Chondrocyte (in vitro differentiated cells): ENCODE results near the gene KLHL17. TPM values are rescaled to one million over a fixed set of nuclear protein-coding genes. Genes with fewer than 3 reads are reported as not detected.

Source experiments
- DNase-seq: peaks from one replicate; pipeline ENCODE4 v3.0.0; 2021; ENCODE audit warnings: mixed read lengths, low spot score
- H3K27ac Mint-ChIP-seq: one replicate; pipeline ENCODE4 v1.8.0; 2021; ENCODE audit warnings: mild to moderate bottlenecking, moderate library complexity, mixed read lengths; ENCODE audit not compliant: unreplicated experiment
- H3K27me3 Mint-ChIP-seq: 2 replicates; pipeline ENCODE4 v1.8.0; 2021; ENCODE audit warnings: low read depth, mixed read lengths
- H3K36me3 Mint-ChIP-seq: 2 replicates; pipeline ENCODE4 v1.8.0; 2021; ENCODE audit warnings: low read depth, mixed read lengths
- H3K4me1 Mint-ChIP-seq: 2 replicates; pipeline ENCODE4 v1.8.0; 2021; ENCODE audit warnings: low read depth, mild to moderate bottlenecking, mixed read lengths
- H3K4me3 Mint-ChIP-seq: one replicate; pipeline ENCODE4 v1.8.0; 2021; ENCODE audit warnings: mild to moderate bottlenecking, moderate library complexity, mixed read lengths; ENCODE audit not compliant: unreplicated experiment
- H3K9me3 Mint-ChIP-seq: 2 replicates; pipeline ENCODE4 v1.8.0; 2021; ENCODE audit warnings: low read depth, mixed read lengths
- total RNA-seq: library from RNA; stranded (reverse); gene quantifications from 3 replicates; pipeline ENCODE4 v1.2.1, GENCODE V29; 2021
- TF ChIP-seq, protein P1 (sequence below): fragments of 200-600 bp; sonication (generic); IDR thresholded peaks from 2 replicates; pipeline ENCODE4 v1.5.0; 2021; ENCODE audit warnings: antibody characterized with exemption, mild to moderate bottlenecking, moderate library complexity

KLHL17 gene
- total RNA-seq, 1 donor from 2014 or later, result 19.1 TPM

DNA sequence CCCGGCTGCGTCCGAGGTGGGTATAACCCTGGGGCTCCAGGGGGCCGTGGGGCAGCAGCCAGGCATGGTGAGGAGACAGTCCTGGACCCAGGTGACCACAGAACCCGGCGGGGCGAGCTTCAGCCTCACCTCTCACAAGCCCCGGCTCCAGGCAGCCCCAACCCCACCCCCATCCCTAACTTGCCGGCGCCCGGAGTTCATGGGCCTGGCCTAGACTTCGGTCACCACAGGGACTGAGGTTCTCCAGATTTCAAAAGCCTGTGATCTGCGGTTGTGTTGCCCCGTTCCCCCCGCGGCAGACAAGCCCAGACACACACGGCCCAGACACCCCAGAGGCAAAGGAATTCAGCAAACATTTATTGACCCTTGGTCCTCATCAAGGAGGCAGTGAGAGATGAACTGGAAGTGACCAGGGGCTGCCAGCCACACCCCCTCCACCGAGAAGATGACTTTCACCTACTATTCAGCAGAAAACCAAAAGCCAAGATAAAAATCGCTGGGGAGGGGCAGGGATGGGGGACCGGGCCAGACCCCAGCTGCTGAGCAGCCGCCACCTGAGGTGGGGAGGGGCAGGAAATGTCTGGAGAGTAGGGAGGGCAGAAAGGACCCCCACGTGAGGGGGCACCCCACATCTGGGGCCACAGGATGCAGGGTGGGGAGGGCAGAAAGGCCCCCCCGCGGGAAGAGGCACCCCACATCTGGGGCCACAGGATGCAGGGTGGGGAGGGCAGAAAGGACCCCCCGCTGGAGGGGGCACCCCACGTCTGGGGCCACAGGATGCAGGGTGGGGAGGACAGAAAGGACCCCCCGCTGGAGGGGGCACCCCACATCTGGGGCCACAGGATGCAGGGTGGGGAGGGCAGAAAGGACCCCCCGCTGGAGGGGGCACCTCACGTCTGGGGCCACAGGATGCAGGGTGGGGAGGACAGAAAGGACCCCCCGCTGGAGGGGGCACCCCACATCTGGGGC, 35.6 kb downstream of the KLHL17 start:
- no peaks in the 10 kb centered on the region for H3K27me3 Mint-ChIP-seq
- peaks cover 12% of the 10 kb centered on the region for H3K4me1 Mint-ChIP-seq
- TF ChIP-seq, protein P1, sequence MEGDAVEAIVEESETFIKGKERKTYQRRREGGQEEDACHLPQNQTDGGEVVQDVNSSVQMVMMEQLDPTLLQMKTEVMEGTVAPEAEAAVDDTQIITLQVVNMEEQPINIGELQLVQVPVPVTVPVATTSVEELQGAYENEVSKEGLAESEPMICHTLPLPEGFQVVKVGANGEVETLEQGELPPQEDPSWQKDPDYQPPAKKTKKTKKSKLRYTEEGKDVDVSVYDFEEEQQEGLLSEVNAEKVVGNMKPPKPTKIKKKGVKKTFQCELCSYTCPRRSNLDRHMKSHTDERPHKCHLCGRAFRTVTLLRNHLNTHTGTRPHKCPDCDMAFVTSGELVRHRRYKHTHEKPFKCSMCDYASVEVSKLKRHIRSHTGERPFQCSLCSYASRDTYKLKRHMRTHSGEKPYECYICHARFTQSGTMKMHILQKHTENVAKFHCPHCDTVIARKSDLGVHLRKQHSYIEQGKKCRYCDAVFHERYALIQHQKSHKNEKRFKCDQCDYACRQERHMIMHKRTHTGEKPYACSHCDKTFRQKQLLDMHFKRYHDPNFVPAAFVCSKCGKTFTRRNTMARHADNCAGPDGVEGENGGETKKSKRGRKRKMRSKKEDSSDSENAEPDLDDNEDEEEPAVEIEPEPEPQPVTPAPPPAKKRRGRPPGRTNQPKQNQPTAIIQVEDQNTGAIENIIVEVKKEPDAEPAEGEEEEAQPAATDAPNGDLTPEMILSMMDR, result no peak
- no peak for DNase-seq
- peak overlapping the region; percentile 71 for H3K27ac Mint-ChIP-seq
- no peak overlapping the region for H3K4me3 Mint-ChIP-seq
- H3K36me3 Mint-ChIP-seq, result peaks cover 10% of the 10 kb centered on the region
- H3K9me3 Mint-ChIP-seq, result peaks cover 11% of the 10 kb centered on the region

DNA sequence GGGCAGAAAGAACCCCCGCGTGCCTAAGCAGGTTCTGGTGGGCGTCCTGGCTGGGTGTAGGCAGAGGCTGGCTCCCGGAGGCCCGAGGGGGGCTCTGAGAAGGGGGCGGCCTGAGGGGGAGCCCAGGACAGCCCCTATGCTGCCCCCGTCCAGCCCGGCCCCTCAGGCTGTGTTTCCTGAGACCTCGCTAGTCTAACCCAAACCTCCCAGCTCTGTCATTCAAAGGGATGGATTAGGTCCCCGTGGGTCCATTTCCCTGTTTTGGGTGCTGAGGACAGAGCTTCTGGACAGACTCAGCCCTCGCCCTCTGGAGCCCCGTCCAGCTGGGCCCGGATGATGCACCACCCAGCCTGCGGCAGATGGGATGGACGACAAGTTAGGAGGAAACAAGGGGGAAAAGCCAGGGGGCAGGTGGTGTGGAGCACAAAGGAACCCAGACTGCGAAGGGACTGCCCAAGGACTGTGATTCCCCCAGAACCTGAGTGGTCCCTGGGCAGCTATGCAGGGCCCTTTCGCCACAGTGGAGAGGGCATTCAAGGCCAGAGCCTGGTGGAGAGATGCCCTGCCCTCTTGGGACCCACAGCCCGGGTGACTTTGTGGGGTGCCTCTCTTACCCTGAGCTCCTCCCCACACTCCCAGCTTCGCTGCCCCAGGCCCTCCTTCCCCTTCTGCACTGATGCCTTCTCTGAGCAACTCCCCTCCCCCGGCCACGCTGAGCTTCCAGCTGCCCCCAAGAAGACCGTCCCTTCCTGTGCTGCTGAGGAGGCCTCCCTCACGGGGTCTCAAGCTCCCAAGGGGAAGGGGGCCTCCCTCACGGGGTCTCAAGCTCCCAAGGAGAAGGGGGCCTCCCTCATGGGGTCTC, 36.7 kb downstream of the KLHL17 start:
- H3K4me3 Mint-ChIP-seq, result peak overlapping the region; percentile 56
- peaks cover 5% of the 10 kb centered on the region for H3K9me3 Mint-ChIP-seq
- peaks cover 4% of the 10 kb centered on the region for H3K36me3 Mint-ChIP-seq
- DNase-seq, result no peak
- H3K27ac Mint-ChIP-seq, result peak overlapping the region; percentile 77
- H3K4me1 Mint-ChIP-seq, result peaks cover 14% of the 10 kb centered on the region
- TF ChIP-seq, protein P1, result no peak
- no peaks in the 10 kb centered on the region for H3K27me3 Mint-ChIP-seq

- Mint-ChIP-seq H3K36me3 (peaks cover under 1% of the 10 kb centered on the region), H3K27ac (no peak overlapping the region), H3K27me3 (no peaks in the 10 kb centered on the region), H3K4me3 (no peak overlapping the region), H3K9me3 (peaks cover under 1% of the 10 kb centered on the region), H3K4me1 (peaks cover 14% of the 10 kb centered on the region)
- DNase-seq, result no peak
- TF ChIP-seq, protein P1, result no peak
Measured at GRCh38 chr1:997713-997992, 37.3 kb downstream of the KLHL17 start.

GRCh38 chr1:997993-998744, 37.8 kb downstream of the KLHL17 start:
- peak overlapping the region; percentile 63 for H3K27ac Mint-ChIP-seq
- DNase-seq, result no peak
- TF ChIP-seq, protein P1, result no peak
- no peaks in the 10 kb centered on the region for H3K27me3 Mint-ChIP-seq
- H3K9me3 Mint-ChIP-seq, result no peaks in the 10 kb centered on the region
- peaks cover 16% of the 10 kb centered on the region for H3K4me1 Mint-ChIP-seq
- H3K4me3 Mint-ChIP-seq, result peak overlapping the region; percentile 72
- no peaks in the 10 kb centered on the region for H3K36me3 Mint-ChIP-seq

- no peaks in the 10 kb centered on the region for H3K27me3 Mint-ChIP-seq
- H3K9me3 Mint-ChIP-seq, result no peaks in the 10 kb centered on the region
- no peaks in the 10 kb centered on the region for H3K36me3 Mint-ChIP-seq
- peaks cover 17% of the 10 kb centered on the region for H3K4me1 Mint-ChIP-seq
- TF ChIP-seq, protein P1, result no peak
- H3K27ac Mint-ChIP-seq, result peak overlapping the region; percentile 63
- H3K4me3 Mint-ChIP-seq, result peak overlapping the region; percentile 72
- DNase-seq, result no peak
Measured at GRCh38 chr1:998745-998994, 38.3 kb downstream of the KLHL17 start.
